IPS-18a (cell line): Measurements from ENCODE around the gene UNC5B.

Source experiments
- H3K27ac ChIP-seq: one replicate; pipeline ENCODE4 v1.5.1; 2013; ENCODE audit warnings: low read length
- H3K27me3 ChIP-seq: one replicate; pipeline ENCODE4 v1.6.1; 2013; ENCODE audit warnings: mild to moderate bottlenecking, low read length; ENCODE audit not compliant: control insufficient read depth, insufficient read depth
- H3K36me3 ChIP-seq: one replicate; pipeline ENCODE4 v1.6.1; 2013; ENCODE audit warnings: low read depth, low read length; ENCODE audit not compliant: control insufficient read depth
- H3K4me1 ChIP-seq: one replicate; pipeline ENCODE4 v1.6.1; 2013; ENCODE audit warnings: low read depth, low read length; ENCODE audit not compliant: control insufficient read depth
- H3K4me3 ChIP-seq: one replicate; pipeline ENCODE4 v1.5.1; 2013; ENCODE audit warnings: low read length
- H3K9ac ChIP-seq: one replicate; pipeline ENCODE4 v1.6.1; 2013; ENCODE audit warnings: mild to moderate bottlenecking, low read length, moderate library complexity
- H3K9me3 ChIP-seq: one replicate; pipeline ENCODE4 v1.6.1; 2013; ENCODE audit warnings: low read depth, low read length; ENCODE audit not compliant: control insufficient read depth

Gene UNC5B

DNA sequence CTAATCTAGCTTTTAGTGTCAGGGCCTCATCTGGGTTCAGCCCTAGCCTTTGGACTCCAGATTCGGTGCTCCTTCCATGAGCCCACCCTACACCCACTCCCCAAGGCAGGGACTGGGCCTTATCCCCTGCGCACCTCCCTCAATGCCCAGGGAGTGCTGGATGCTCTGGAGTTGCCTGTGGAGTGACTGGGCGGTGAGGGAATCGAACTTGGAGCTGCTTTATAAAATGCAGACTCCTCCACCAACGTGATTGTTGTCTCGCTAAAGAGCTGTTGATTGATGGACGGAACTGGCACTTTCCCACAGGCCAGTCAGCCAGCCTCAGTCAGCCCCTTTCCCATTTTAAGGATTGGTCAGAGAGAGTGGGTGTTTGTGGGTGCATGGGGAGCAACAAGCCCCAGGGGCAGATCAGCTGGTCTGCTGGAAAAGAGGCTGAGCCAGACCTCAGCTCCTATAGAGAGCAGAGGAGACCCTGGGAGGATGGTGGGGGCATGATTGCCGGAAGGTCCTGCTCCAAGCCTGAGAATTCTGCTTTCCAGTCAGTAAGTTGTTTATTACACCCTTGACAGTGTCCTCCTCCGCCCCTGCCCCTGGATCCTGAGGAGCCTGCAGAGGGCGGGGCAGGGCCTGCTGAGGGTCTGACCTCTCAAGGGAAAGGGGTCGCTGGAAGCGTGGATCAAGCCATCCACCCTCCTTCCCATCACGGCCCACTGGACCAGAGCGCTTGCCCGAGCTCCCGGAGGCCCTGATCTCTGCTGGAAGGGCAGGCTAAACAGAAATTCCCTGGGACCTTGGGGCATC, 16.7 kb downstream of the UNC5B start:
- Histone ChIP-seq H3K9ac (no peak overlapping the region), H3K9me3 (no peaks in the 10 kb centered on the region), H3K36me3 (no peaks in the 10 kb centered on the region), H3K4me3 (no peak overlapping the region), H3K27me3 (no peaks in the 10 kb centered on the region), H3K4me1 (no peaks in the 10 kb centered on the region), H3K27ac (no peak overlapping the region)

GRCh38 chr10:71229726-71230655, 17.6 kb downstream of the UNC5B start:
- Histone ChIP-seq H3K9me3 (no peaks in the 10 kb centered on the region), H3K27me3 (no peaks in the 10 kb centered on the region), H3K9ac (no peak overlapping the region), H3K4me1 (peaks cover 6% of the 10 kb centered on the region), H3K4me3 (no peak overlapping the region), H3K27ac (no peak overlapping the region), H3K36me3 (no peaks in the 10 kb centered on the region)

- Histone ChIP-seq H3K4me3 (no peak overlapping the region), H3K9me3 (no peaks in the 10 kb centered on the region), H3K9ac (no peak overlapping the region), H3K27ac (no peak overlapping the region), H3K27me3 (no peaks in the 10 kb centered on the region), H3K4me1 (peaks cover 6% of the 10 kb centered on the region), H3K36me3 (no peaks in the 10 kb centered on the region)
Observed at GRCh38 chr10:71230656-71231025, 18.3 kb downstream of the UNC5B start.

- Histone ChIP-seq H3K27ac (no peak overlapping the region), H3K36me3 (no peaks in the 10 kb centered on the region), H3K4me1 (peaks cover 6% of the 10 kb centered on the region), H3K4me3 (no peak overlapping the region), H3K9ac (no peak overlapping the region), H3K27me3 (no peaks in the 10 kb centered on the region), H3K9me3 (no peaks in the 10 kb centered on the region)
Observed at GRCh38 chr10:71231206-71231605, 18.8 kb downstream of the UNC5B start.

DNA sequence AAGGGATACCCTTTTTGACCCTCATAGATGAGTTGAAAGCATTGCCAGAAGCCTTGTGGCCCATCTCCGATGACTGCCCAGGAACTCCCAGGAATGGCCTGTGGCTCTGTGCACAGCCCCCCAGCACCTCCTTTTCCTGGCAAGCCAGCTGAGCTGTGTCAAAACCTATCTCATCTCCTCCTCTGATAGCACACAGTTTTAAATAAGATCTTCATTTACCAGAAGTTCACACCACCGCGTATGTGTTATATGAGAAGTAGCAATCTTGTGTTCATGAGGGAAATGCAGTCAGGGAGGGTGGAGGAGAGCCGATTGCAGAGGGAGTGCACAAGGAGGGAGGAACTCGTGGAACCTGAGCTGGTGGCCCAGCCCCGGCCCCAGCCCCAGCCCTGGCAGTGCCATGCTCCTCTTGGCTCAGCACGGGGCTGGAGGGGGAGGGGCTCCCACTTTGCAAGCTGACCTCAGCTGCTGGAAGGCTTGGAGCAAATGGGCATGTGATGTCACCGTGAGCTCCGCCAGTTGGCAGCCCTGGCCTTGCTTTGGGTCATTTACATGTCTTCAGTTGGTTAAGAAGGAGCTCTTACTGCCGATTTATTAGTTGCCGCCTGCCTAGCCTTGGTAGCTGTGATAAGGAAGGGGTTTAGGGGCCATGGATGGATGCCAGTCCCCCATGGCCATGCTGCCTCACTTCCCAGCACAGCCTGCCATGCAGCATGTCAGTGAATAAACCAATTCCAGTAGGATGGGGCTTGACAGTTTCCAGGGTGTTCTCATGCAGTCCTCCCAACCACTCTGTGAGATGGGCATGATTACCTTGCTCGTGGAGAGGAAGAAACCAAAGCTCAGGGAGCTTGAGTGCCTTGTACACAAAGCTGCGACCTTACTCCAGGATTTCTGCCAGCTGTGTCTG, 20.0 kb downstream of the UNC5B start:
- Histone ChIP-seq H3K9me3 (no peaks in the 10 kb centered on the region), H3K36me3 (no peaks in the 10 kb centered on the region), H3K9ac (no peak overlapping the region), H3K4me3 (no peak overlapping the region), H3K4me1 (peaks cover 7% of the 10 kb centered on the region), H3K27me3 (no peaks in the 10 kb centered on the region), H3K27ac (no peak overlapping the region)

DNA sequence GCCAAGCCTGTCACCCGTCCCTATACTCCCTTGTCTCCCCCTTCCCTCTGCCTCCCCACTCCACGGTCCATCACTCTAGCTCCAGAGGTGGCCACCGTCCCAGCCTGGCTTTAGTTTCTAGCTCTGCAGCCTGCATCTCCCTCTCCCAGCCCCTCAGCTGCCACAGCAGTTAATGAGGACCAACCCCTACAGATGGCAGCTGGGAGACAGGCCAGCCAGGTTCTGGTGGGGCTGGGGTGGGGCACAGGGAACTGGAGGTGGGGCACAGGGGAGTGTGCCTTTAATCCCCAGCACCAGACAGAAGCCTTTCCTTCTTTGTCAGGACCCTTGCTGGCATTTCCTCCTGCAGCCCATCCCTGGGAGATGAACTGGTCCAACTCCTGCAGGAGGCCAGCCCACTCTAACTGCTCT, 21.1 kb downstream of the UNC5B start:
- H3K27me3 ChIP-seq, result no peaks in the 10 kb centered on the region
- H3K9ac ChIP-seq, result no peak overlapping the region
- H3K4me3 ChIP-seq, result no peak overlapping the region
- H3K4me1 ChIP-seq, result peaks cover 12% of the 10 kb centered on the region
- no peaks in the 10 kb centered on the region for H3K9me3 ChIP-seq
- no peaks in the 10 kb centered on the region for H3K36me3 ChIP-seq
- H3K27ac ChIP-seq, result no peak overlapping the region

DNA sequence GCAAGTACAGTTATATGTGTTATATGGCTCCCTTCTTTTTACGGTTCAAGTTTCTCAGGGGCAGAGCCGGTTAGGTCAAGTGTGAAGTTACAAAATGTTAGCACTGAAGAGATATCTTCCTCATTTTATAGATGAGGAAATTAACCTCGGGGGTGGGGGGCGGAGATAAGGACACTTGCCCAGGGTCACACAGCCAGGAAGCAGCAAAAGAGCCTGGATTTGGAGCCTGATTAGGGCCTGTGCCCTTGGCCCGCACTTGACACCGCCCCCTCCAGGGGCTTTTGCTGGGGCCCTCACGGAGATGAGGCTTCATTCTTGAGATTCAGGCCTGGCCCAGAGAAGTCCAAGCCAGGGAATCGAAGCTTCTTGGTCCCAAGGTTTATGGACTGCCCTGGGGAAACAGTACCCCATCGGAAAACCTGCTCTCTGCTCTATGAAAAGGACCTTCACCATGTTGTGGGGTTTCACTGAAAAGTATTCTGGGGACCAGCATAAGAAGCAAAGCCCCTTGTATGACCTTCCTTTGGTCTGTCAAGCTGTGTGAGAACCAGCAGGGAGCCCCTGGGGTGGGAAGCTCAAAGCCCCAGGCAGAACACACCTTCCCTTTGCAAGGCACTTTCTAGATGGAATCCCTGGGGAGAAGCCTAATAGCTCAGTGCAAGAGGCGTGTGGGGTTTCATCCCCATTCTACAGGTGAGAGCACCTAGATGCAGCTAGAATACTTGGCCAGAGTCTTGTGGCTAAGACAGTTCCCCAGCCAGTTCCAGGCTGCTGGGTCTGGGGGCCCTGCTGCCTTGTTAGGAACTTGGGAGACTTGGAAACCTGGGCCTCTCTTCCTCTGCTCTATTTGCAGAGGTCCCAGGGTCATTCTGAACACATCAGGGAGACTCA, 21.9 kb downstream of the UNC5B start:
- no peak overlapping the region for H3K4me3 ChIP-seq

DNA sequence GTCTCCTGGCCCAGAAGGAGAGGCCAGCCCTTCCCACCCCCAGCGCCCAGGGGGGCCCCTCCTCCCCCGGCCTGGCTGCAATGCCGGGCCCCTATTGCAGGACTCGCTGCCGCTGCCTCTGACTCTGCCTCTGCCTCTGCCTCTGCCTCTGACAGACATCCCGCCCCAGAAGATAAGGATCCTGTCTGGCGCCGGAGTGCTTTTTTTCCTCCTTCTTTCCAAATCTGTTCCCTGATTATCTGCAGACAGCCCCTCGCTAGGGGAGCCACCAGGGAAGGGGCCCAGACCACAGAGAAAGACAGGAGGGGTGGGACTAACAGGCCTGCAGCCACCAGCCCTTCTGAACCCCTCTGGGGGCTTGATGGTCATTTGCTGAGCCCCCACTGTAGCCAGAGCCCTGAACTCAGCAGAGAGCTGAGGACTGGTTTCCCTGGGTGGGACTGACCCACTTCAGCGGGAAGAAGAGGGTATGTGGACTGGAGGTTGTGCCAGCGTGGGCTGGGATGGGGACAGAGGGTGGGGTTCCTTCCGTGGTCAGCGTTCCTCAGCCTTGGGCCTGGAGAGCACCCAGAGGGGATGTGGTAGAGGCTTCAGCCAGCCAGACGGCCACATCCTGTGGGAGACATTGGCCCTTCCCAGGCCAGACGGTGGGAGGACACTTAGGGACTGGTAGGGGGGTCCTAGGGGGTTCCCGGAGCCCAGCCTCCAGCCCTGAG, 22.8 kb downstream of the UNC5B start:
- Histone ChIP-seq H3K4me3 (no peak overlapping the region), H3K36me3 (no peaks in the 10 kb centered on the region), H3K27me3 (no peaks in the 10 kb centered on the region), H3K27ac (no peak overlapping the region), H3K9ac (no peak overlapping the region), H3K4me1 (peaks cover 12% of the 10 kb centered on the region), H3K9me3 (no peaks in the 10 kb centered on the region)

More for the DNA sequence above, 21.9 kb downstream of the UNC5B start:
- Histone ChIP-seq H3K9me3 (no peaks in the 10 kb centered on the region), H3K27me3 (no peaks in the 10 kb centered on the region), H3K27ac (no peak overlapping the region), H3K9ac (no peak overlapping the region), H3K4me1 (peaks cover 12% of the 10 kb centered on the region), H3K36me3 (no peaks in the 10 kb centered on the region)

DNA sequence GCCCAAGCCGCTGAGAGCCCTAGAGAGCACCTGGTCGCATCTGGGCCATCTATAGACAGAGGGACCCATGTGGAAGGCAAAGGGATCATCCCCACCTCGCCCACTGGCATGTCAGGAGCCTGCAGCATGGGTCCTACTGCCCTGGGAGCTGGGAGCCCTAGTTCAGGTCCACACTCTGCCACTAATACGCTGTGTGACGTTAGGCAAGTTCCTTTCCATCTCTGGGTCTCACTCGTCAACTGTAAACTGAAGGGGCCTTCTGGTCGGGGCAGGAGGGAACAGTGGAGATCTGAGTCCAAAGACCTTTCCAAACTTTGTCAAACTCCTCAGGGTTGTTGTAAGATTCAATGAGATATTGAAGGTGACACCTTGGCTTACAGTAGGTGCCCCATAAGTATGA, 23.4 kb downstream of the UNC5B start:
- Histone ChIP-seq H3K9ac (no peak overlapping the region), H3K27me3 (no peaks in the 10 kb centered on the region), H3K27ac (no peak overlapping the region), H3K4me1 (peaks cover 12% of the 10 kb centered on the region), H3K9me3 (no peaks in the 10 kb centered on the region), H3K4me3 (no peak overlapping the region), H3K36me3 (no peaks in the 10 kb centered on the region)

GRCh38 chr10:71236286-71236685, 23.9 kb downstream of the UNC5B start:
- H3K27me3 ChIP-seq, result no peaks in the 10 kb centered on the region
- H3K27ac ChIP-seq, result no peak overlapping the region
- H3K9ac ChIP-seq, result no peak overlapping the region
- no peaks in the 10 kb centered on the region for H3K36me3 ChIP-seq
- no peaks in the 10 kb centered on the region for H3K9me3 ChIP-seq
- H3K4me3 ChIP-seq, result no peak overlapping the region
- peaks cover 12% of the 10 kb centered on the region for H3K4me1 ChIP-seq
